H1 (cell line): ENCODE results near the gene SZT2.

Experiments
- RFX5 ChIP-seq: IDR thresholded peaks from 2 replicates; pipeline ENCODE4 v1.6.1; 2011; ENCODE audit warnings: low read depth, low read length, improper control_type of control experiment, borderline replicate concordance
- SP1 ChIP-seq: IDR thresholded peaks from 2 replicates; pipeline ENCODE4 v1.6.1; 2011; ENCODE audit warnings: low read depth, low read length
- TF ChIP-seq, protein P1 (sequence below): IDR thresholded peaks from 2 replicates; pipeline ENCODE4 v1.6.1; 2011; ENCODE audit warnings: low read depth, mild to moderate bottlenecking, low read length; ENCODE audit not compliant: insufficient read depth
- TF ChIP-seq, protein P2 (sequence below), 3 experiments: IDR thresholded peaks; 1 replicate in 2 of 3; 2 replicates in 1 of 3; pipeline versions ENCODE4 v1.5.1 to v1.6.1; 2011; ENCODE audit warnings: low read length in 3 of 3, mild to moderate bottlenecking in 3 of 3, inconsistent platforms in 2 of 3, low read depth in 1 of 3, moderate library complexity in 1 of 3; ENCODE audit not compliant: insufficient read depth in 1 of 3; ENCODE audit errors: control extremely low read depth in 1 of 3

DNA sequence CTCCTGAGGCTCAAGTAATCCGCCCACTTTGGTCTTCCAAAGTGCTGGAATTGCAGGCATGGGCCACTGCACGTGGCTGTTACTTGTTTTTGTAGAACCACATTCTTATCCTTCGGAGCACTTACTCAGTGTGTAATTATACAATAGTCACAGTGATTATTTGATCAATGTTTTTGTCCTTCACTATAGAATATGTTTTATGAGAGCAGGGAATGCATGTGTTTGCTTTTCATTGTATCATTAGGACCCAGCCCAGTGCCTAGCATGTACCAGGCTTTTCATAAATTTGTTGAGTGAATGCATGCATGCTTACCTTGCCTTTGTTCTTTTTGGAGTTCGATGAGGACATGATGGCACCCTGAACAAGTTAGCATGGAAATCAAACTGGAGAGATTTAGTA, 5.8 kb downstream of the SZT2 start:
- TF ChIP-seq RFX5: no peak
- TF ChIP-seq, protein P1, sequence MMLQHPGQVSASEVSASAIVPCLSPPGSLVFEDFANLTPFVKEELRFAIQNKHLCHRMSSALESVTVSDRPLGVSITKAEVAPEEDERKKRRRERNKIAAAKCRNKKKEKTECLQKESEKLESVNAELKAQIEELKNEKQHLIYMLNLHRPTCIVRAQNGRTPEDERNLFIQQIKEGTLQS: no peak
- TF ChIP-seq, protein P2, sequence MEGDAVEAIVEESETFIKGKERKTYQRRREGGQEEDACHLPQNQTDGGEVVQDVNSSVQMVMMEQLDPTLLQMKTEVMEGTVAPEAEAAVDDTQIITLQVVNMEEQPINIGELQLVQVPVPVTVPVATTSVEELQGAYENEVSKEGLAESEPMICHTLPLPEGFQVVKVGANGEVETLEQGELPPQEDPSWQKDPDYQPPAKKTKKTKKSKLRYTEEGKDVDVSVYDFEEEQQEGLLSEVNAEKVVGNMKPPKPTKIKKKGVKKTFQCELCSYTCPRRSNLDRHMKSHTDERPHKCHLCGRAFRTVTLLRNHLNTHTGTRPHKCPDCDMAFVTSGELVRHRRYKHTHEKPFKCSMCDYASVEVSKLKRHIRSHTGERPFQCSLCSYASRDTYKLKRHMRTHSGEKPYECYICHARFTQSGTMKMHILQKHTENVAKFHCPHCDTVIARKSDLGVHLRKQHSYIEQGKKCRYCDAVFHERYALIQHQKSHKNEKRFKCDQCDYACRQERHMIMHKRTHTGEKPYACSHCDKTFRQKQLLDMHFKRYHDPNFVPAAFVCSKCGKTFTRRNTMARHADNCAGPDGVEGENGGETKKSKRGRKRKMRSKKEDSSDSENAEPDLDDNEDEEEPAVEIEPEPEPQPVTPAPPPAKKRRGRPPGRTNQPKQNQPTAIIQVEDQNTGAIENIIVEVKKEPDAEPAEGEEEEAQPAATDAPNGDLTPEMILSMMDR (IDR thresholded peaks at IDR 0.05; ENCODE audit: control extremely low read depth in 1 of 3, insufficient read depth in 1 of 3, low read depth in 1 of 3, low read length in 3 of 3): no peak
- no peak for TF ChIP-seq SP1
